DMS 273 (cell line): ENCODE results near the gene NOMO2.
"Not testable (repeated sequence)": the region's sequence is repeated elsewhere in the genome, so short reads cannot be mapped to it uniquely, and the experiment has no call there.

Experiments
- DNase-seq: peaks from one replicate; lab custom pipeline; 2025; ENCODE audit not compliant: unreplicated experiment; lab: John Stamatoyannopoulos, UW

The NOMO2 gene

DNA sequence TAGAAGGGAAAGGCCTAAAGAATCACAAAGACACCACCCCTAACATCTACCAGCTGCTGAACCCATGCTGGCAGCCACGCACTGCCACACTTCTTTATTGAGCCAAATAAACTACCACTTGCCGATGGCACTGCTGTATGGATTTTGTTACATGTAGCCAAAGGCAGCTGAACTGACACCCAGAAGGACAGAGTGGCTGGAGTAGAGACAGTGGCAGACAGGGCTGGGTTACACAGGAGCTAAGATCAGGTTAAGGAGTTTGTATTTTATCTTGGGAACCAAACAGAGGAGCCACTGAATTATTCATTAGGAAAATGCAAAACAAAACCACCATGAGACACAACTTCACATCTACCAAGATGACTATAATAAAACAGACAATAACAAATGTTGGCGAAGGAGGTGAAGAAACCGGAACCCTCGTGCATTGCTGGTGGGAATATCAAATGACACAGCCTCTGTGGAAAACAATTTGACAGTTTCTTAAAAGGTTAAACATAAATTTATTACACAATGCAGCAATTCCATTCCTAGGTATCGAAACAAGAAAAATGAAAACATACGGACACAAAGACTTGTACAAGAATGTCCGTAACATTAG is 35.9 kb downstream of the NOMO2 start:
- DNase-seq: not testable (repeated sequence)

DNA sequence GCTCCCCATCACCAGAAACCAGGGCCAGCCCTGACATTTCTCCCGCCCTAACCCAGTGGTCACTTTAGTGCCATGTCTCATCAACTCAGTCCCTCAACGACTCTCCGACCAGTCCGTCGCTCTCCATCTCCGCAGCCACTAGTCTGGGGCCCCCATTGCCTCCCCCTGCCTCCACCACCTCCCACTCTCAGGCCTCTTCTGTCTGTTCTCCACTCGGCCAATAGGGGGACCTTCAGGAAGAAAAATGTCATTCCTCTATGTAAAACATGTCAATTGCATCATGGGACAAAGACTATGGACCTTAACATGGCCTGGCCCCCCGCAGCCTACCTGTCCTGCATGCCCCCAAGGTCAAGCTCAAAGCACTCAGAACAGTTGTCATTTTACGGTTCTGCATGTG is 39.3 kb downstream of the NOMO2 start:
- not testable (repeated sequence) for DNase-seq

DNA sequence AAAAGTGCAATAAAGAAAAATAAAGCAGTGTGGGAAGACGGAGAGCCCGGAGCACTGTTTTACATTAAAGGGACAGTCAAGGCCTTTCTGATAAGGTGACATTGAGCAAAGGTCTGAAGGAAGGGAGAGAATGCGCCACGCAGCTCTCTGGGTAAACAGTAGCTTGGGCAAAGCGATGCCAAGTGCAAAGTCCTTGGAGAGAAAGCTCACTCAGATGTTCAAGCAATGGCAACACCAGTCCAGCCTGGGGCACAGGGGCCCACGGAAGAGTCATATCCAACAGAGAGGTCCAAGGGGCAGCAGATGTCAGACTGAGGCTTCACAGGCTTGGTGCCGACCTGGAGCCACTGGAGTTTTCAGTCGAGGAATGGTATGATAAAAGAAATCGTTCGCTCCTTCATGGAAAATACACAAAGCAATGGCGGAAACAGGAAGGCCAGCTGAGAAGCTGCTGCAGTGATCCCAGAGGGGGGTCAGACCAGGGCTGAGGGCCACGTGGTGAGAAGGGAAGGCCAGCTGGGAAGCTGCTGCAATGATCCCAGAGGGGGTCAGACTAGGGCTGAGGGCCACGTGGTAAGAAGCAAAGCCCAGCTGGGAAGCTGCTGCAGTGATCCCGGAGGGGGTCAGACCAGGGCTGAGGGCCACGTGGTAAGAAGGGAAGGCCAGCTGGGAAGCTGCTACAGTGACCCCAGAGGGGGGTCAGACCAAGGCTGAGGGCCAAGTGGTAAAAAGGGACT is 40.3 kb downstream of the NOMO2 start:
- DNase-seq: not testable (repeated sequence)

DNA sequence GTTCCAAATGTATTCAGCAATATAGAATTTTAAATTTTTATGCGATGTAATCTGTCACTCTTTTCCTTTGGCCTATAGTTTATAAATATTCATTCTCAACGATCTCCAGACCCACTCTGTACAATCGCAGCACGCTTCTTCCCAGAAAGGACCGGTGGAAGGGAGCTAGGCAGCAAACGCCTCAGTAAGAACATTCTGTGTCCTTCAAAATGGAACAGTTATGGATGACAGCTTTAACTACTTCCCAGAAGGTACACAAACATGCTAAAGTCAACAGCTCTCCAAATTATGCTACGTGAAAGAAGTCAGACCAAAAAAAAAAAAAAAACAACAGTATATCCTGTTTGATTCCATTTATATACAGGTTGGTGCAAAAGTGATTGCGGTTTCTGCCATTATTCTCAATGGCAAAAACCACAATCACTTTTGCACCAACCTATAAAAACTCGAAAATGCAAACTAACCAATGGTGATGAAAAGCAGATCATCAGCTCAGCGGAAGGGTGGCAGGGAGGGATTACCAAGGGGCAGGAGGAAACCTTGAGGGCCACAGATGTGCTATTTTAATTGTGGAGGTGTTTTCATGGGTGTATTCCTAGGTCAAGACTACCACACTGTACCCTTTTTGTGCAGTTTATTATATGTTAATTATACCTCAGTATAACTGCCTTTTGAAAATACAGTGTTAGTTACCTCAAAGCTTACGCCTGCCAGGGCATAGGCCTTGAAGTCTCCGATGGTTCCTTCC is 43.2 kb downstream of the NOMO2 start:
- not testable (repeated sequence) for DNase-seq

DNA sequence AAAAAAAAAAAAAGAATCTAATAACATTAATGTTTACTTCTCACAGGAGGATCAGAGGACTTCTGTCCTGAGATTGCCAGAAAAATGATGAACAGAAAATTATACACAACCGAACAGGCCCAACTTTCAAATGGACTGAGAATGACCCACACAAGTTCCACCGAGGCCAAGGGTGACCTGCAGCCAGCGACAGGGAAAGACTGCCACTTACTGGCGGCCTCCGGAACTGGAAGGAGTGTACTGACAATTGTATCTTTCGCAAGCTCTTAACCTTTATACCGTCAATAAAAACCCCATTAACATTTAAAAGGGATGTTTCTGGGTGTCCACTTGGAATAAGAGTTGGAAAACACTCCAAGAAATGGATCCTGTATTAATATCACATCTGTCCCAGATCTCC is 63.5 kb downstream of the NOMO2 start:
- DNase-seq: not testable (repeated sequence)

DNA sequence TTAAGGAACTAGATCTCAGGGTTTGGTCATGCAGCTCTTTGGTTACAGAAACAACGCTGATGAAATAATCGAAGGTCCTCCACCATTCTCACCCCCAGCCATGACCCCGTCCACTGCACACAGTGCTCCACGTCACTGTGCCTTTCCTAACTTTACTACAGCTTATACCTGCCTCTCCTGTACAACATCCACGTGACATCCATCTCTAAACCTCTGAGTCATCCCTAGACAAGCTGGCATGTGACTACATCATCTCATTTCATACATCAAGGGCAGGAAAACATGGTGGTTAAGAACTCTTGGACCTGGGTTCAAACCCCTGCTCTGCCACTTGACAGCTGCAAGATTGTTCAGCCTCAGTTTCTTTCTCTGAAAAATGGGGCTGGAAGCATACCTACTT is 64.9 kb downstream of the NOMO2 start:
- not testable (repeated sequence) for DNase-seq

DNA sequence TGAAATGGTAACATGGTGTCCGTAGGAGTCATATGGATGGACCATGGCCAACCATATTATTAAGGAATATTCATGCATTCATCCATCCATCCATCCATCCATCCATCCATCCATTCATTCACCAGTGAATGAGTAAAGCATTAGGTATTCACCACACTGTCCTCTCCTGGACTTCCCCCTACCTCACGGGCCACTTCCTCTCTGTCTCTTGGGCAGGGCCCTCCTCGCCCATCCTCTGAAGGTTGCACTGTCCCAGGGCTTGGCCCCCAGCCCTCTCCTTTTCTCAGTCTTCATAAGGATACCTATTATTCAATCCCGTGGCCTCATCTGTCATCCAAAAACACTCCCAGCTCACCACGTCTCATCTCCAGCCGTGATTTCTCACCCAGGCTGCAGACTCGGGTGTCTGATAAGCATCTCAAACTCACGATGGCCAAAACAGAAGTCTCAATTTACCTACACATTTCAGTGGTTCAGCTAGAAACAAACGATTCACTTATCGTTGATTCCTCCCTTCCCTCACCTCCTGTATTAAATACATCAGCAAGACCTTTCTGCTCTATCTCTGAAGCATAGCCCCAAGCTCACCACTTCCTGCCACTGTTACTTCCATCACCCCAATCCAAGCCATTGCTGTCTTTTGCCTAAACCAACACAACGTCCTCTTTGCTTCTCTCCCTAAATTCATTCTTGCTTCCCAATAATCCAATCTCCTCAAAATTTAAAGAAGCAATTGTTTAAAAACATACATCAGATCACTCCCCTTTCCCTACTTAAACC is 69.6 kb downstream of the NOMO2 start:
- DNase-seq: not testable (repeated sequence)

DNA sequence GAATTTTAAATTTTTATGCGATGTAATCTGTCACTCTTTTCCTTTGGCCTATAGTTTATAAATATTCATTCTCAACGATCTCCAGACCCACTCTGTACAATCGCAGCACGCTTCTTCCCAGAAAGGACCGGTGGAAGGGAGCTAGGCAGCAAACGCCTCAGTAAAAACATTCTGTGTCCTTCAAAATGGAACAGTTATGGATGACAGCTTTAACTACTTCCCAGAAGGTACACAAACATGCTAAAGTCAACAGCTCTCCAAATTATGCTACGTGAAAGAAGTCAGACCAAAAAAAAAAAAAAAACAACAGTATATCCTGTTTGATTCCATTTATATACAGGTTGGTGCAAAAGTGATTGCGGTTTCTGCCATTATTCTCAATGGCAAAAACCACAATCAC is 125.9 kb downstream of the NOMO2 start:
- DNase-seq: not testable (repeated sequence)

DNA sequence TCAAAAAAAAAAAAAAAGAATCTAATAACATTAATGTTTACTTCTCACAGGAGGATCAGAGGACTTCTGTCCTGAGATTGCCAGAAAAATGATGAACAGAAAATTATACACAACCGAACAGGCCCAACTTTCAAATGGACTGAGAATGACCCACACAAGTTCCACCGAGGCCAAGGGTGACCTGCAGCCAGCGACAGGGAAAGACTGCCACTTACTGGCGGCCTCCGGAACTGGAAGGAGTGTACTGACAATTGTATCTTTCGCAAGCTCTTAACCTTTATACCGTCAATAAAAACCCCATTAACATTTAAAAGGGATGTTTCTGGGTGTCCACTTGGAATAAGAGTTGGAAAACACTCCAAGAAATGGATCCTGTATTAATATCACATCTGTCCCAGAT is 146.1 kb downstream of the NOMO2 start:
- DNase-seq: not testable (repeated sequence)

DNA sequence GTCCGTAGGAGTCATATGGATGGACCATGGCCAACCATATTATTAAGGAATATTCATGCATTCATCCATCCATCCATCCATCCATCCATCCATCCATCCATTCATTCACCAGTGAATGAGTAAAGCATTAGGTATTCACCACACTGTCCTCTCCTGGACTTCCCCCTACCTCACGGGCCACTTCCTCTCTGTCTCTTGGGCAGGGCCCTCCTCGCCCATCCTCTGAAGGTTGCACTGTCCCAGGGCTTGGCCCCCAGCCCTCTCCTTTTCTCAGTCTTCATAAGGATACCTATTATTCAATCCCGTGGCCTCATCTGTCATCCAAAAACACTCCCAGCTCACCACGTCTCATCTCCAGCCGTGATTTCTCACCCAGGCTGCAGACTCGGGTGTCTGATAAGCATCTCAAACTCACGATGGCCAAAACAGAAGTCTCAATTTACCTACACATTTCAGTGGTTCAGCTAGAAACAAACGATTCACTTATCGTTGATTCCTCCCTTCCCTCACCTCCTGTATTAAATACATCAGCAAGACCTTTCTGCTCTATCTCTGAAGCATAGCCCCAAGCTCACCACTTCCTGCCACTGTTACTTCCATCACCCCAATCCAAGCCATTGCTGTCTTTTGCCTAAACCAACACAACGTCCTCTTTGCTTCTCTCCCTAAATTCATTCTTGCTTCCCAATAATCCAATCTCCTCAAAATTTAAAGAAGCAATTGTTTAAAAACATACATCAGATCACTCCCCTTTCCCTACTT is 152.2 kb downstream of the NOMO2 start:
- not testable (repeated sequence) for DNase-seq

DNA sequence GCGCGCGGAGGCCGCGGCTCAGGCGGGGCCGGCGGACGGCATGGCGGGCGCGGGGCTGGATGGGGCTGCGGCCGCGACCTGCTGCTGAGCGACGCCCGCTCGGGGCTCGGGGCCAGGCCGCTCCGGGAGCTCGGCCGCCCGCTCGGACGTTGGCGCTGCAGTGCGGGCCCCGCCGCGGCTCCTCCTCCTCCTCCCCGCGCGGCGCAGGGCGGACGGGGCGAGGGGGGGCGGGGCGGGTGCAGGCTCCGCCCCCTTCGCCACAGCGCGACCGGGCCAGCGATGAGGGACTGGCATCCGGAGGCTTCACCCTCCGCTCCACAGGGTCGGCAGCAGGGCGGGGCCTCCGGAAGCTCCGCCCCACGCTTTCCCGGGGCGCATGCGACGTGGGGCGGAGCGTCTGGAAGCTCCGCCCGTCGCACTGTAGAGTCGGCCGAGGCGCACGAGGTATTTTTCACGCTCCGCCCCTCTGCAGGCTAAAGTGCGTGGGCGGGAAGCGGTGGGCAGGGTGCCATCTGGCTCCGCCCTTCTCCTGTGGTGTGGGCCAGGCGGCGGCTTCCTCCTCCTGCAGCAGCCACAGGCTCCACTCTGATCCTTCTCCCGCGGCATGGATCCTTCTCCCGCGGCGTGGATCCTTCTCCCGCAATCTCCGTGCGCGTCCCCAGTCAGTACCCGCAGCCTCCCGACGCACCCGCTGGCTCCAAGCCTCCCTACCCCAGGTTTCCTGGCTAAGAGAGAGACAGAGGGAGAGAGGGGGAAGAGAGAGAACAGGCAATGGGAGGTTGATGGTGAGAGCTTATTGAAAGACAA is 159.8 kb downstream of the NOMO2 start:
- DNase-seq: not testable (repeated sequence)

DNA sequence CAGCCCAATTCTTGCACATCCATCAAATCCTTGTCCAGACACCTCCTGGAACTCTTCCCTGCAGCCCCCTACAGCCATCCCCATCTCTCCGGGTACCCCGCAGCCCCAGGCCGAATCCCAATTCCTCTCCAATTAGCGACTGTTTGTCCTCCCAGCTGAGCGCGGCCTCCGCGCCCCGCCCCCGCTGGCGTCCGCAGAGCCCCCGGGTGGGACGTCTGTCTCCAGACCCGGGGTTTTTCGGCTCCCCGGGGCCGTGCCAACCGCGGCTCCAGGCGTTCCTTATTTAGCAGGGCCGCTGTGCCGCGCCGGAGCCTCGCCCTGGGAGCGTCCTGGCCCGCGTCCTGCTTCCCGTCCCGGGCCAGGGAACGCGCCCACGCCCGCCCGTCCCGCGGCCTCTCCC is 160.7 kb downstream of the NOMO2 start:
- DNase-seq: not testable (repeated sequence)

DNA sequence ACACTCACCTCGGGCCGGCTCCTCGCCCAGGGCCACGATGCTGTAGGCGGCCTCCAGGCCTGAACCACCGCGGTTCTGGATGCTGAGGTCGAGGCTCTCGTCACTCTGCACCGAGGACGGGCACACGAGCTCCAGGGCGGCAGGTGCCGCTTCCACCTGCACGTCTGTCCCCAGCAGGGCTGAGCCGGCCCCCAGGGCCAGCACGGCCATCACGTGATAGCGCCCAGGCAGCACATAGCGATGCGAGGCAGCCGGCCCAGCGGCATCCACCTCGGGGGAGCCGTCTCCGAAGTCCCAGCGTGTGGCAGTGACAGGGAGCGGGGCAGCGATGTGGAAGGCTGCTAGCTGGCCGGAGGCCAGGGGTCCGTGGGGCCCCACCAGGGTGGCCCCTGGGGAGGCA is 167.5 kb downstream of the NOMO2 start:
- not testable (repeated sequence) for DNase-seq

DNA sequence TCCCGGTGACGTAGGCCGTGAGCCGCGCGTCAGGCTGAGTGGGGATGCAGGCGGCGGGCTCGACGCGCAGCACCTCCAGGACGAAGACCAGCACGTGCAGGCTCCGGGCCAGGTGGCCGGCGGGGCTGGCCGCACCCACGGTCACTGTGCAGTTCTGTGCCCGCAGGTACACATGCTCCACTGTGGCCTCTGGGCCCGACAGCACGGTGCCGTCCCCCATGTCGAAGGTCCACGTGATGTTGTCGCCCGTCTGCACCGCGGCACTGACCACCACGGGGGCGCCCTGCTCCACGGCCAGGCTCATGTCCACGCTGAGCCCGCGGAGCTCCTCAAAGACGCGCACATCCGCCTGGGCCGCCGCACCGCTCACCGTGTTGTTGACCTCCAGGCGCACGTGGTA is 174.1 kb downstream of the NOMO2 start:
- DNase-seq: not testable (repeated sequence)

DNA sequence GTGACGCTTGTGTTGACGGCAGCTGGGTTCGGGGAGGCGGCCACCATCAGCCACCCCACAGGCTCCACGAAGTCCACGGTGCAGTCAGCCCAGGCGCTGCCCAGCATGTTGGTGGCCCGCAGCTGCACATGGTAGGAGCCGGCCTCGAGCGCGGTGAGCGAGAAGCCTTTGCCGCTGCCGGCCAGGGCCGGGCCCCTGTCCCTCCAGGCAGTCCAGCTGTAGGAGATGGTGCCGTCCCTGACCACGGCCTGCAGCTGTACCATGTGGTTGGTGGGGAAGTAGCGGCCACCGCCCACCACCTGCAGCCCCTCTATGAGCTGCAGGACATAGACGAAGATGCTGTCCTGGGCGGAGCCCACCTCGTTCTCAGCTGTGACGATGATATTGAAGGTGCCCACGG is 175.4 kb downstream of the NOMO2 start:
- not testable (repeated sequence) for DNase-seq

DNA sequence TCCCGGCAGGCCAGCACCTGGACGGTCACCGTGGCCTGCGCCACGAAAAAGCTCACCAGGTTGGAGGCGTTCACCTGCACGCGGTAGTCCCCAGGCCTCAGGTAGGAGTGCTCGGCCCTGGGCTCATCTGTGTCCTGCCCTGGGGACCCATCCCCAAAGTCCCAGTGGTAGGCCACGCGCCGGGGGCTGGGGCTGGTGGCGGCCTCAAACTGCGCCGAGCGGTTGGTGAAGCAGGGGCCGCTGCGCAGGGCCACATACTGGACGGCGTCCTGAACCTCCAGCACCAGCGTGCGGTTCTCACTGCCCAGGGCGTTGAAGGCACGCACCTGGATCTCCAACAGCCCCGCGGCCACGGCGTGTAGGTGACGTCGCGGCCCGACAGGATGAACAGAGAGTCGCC is 176.6 kb downstream of the NOMO2 start:
- DNase-seq: not testable (repeated sequence)

DNA sequence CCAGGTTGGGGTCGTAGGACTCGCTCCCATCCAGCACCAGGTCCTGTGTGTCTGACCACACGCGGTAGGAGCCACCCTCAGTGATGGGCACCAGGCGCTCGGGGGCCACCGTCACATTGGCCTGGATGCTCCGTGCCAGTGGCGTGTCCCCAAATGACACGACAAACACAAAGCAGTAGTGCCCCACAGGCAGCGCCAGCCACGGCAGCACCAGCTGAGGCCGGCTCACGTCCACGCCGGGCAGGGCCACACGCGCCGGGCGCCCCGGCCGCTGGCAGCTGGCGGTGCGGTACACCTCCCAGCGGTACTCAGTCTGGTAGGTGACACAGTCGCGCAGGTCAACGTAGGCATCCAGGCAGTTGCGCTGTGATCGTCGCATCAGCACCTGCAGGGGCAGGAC is 177.0 kb downstream of the NOMO2 start:
- not testable (repeated sequence) for DNase-seq

DNA sequence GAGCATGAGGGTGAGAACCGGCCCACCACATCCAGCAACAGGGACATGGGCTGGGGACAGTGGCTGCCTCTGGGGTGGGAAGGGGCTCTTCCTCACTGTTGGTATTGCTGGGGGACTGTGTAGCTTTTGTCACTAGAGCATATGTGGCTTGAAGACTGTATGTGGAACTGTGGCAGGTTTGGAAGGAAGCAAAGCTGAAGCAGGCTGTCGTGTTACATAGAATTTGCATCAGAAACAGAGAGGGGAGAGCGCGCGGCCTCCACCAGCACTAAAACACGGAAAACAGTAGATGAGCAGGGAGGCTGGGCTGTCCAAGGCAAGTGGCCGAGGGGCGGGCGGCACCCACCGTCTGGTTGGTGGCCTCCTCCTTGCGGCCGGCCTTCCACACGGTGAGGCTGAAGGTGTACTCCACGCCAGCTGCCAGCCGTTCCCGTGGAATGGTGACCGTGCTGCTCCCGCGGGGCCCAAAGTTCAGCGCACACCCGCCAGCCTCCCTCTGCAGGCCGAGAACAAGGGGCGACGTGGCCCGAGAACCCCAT is 177.7 kb downstream of the NOMO2 start:
- DNase-seq: not testable (repeated sequence)

DNA sequence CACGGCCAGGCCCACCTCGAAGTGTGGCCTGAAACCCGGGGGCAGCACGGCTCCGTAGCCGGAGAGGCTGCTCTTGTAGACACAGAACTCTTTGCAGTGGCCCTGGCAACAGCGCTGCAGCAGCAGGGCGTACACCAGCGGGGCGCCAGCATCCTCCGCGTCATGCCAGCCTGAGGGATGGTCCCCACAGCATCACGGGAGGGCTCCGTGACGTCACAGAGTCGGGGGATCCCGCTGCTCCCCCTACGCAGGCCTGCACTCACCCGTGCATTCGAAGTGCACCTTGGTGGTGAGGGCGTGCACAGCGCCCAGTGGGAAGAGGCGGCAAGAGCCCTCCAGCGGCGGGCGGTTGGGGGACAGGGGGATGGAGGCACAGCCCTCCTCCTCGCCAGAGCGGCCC is 179.2 kb downstream of the NOMO2 start:
- not testable (repeated sequence) for DNase-seq
